Caco-2 (cell line): ENCODE measurements around the gene GOLGA7B. TPM values are rescaled to one million over a fixed set of nuclear protein-coding genes. Genes with fewer than 3 reads are reported as not detected.

Experiments
- BruUV-seq: library from RNA; stranded (reverse); fragments of 400-500 nt; replicated peaks from 2 replicates; lab custom pipeline; 2021; lab: Mats Ljungman, UMichigan
- CTCF ChIA-PET: fragments of 300-600 bp; sonication (Branson Sonifier 250); formaldehyde crosslinking; loops from one replicate; lab custom pipeline; 2022; ENCODE audit warnings: antibody characterized with exemption; lab: Charles Lee
- POLR2A ChIA-PET: fragments of 300-600 bp; sonication (Branson Sonifier 250); formaldehyde crosslinking; loops from one replicate; lab custom pipeline; 2022; ENCODE audit warnings: antibody characterized with exemption; lab: Charles Lee
- DNase-seq, 2 experiments: peaks; one replicate each; pipeline versions ENCODE4 v3.0.0 to v3.0.0-alpha.2; 2020 to 2022
- H3K27me3 ChIP-seq: replicated peaks from 2 replicates; pipeline ENCODE4 v1.6.0; 2011; ENCODE audit warnings: low read length; ENCODE audit not compliant: control insufficient read depth, insufficient read depth
- H3K36me3 ChIP-seq: 2 replicates; pipeline ENCODE4 v1.5.1; 2011; ENCODE audit warnings: low read length; ENCODE audit not compliant: control insufficient read depth, insufficient read depth
- H3K4me1 ChIP-seq: fragments of 250-450 bp; sonication (Bioruptor Pico); 2 replicates; pipeline ENCODE4 v1.5.1; 2020; ENCODE audit warnings: mild to moderate bottlenecking
- H3K4me3 ChIP-seq: 2 replicates; pipeline ENCODE4 v1.5.1; 2011; ENCODE audit warnings: low read depth, mild to moderate bottlenecking, control low read depth, low read length
- H3K9me3 ChIP-seq: fragments of 250-450 bp; sonication (Bioruptor Pico); 2 replicates; pipeline ENCODE4 v1.5.1; 2020; ENCODE audit warnings: mild to moderate bottlenecking, moderate library complexity
- H3K27ac Mint-ChIP-seq: one replicate; pipeline ENCODE4 v1.8.0; 2022; ENCODE audit warnings: mixed read lengths; ENCODE audit not compliant: unreplicated experiment
- H3K27me3 Mint-ChIP-seq: one replicate; pipeline ENCODE4 v1.8.0; 2022; ENCODE audit warnings: mixed read lengths; ENCODE audit not compliant: insufficient read depth, unreplicated experiment
- H3K36me3 Mint-ChIP-seq: one replicate; pipeline ENCODE4 v1.8.0; 2022; ENCODE audit warnings: mild to moderate bottlenecking, mixed read lengths; ENCODE audit not compliant: insufficient read depth, unreplicated experiment
- H3K4me1 Mint-ChIP-seq: one replicate; pipeline ENCODE4 v1.8.0; 2022; ENCODE audit warnings: low read depth, mixed read lengths; ENCODE audit not compliant: unreplicated experiment
- H3K4me3 Mint-ChIP-seq: one replicate; pipeline ENCODE4 v1.8.0; 2022; ENCODE audit warnings: mild to moderate bottlenecking, moderate library complexity, mixed read lengths; ENCODE audit not compliant: unreplicated experiment
- H3K9me3 Mint-ChIP-seq: one replicate; pipeline ENCODE4 v1.8.0; 2022; ENCODE audit warnings: mixed read lengths; ENCODE audit not compliant: unreplicated experiment
- intact Hi-C: fragments of 100-400 bp; cut with micrococcal nuclease; formaldehyde crosslinking; loops from one replicate; pipeline ENCODE4 v1.10.0; 2022; ENCODE audit not compliant: unreplicated experiment
- total RNA-seq: library from RNA; stranded (reverse); gene quantifications from 2 replicates; pipeline ENCODE4 v1.2.3, GENCODE V29; 2022
- TF ChIP-seq, protein P1 (sequence below), 2 experiments: fragments of 200-600 bp in 1 of 2; IDR thresholded peaks; 1 replicate in 1 of 2; 2 replicates in 1 of 2; pipeline versions ENCODE4 v1.5.1 to v1.8.0; 2011 to 2022; ENCODE audit warnings: antibody characterized with exemption in 1 of 2, control low read depth in 1 of 2, inconsistent platforms in 1 of 2, low read depth in 1 of 2, low read length in 1 of 2, mild to moderate bottlenecking in 1 of 2, moderate library complexity in 1 of 2; ENCODE audit not compliant: insufficient read depth in 1 of 2, severe bottlenecking in 1 of 2, unreplicated experiment in 1 of 2

GOLGA7B gene
- total RNA-seq, 1 experiment from 2014 or later: 0.36 TPM

DNA sequence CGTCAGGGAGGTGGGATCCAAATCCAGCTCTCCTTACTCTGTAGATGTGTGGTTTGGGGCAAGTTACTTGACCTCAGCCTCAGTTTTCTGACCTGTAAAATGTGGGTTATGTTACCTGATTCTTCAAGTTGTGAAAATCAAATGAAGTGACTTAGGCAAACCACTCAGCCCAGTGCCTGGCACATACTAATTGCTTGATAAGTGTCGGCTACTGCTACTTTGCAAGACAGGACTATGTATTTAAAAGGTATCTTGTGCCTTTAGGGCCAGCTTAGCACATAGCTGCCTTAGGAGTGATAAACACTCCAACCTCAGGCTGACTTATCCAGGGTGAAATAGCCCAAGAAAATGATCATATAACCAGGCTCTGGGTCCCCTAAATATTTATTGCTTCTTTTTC lies 42.9 kb downstream of the GOLGA7B start:
- Mint-ChIP-seq H3K4me3 (no peak overlapping the region), H3K36me3 (no peaks in the 10 kb centered on the region), H3K9me3 (no peaks in the 10 kb centered on the region)

DNA sequence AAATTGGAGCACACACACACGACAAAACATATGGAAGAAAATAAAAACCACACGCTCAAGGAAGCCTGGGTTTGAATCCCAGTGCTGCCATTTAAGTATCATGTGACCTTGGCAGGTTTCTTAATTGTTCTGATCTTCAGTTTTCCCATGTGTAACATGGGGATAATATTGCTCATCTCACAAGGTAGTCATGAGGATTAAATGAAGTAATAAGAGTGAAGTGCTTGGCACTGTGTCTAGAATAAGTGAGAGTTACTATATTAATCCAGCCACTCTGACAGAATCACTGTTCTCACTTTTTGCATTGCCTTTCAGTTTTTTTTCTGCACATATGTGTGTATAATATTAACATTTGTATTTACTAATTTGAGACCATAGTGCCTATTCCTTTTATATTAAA lies 43.3 kb downstream of the GOLGA7B start:
- no peaks in the 10 kb centered on the region for H3K9me3 Mint-ChIP-seq
- Histone ChIP-seq H3K4me1 (no peaks in the 10 kb centered on the region), H3K9me3 (no peaks in the 10 kb centered on the region), H3K36me3 (no peaks in the 10 kb centered on the region), H3K27me3 (no peaks in the 10 kb centered on the region), H3K4me3 (no peak overlapping the region)
- ChIA-PET CTCF (no interaction called here), POLR2A (no interaction called here)
- no peak for DNase-seq
- H3K4me3 Mint-ChIP-seq: no peak overlapping the region
- H3K36me3 Mint-ChIP-seq: no peaks in the 10 kb centered on the region
- BruUV-seq: no TSS peak
- H3K27ac Mint-ChIP-seq: no peak overlapping the region
- intact Hi-C loops: no loop called here
- TF ChIP-seq, protein P1, sequence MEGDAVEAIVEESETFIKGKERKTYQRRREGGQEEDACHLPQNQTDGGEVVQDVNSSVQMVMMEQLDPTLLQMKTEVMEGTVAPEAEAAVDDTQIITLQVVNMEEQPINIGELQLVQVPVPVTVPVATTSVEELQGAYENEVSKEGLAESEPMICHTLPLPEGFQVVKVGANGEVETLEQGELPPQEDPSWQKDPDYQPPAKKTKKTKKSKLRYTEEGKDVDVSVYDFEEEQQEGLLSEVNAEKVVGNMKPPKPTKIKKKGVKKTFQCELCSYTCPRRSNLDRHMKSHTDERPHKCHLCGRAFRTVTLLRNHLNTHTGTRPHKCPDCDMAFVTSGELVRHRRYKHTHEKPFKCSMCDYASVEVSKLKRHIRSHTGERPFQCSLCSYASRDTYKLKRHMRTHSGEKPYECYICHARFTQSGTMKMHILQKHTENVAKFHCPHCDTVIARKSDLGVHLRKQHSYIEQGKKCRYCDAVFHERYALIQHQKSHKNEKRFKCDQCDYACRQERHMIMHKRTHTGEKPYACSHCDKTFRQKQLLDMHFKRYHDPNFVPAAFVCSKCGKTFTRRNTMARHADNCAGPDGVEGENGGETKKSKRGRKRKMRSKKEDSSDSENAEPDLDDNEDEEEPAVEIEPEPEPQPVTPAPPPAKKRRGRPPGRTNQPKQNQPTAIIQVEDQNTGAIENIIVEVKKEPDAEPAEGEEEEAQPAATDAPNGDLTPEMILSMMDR (IDR thresholded peaks at IDR 0.05; ENCODE audit: insufficient read depth in 1 of 2, low read depth in 1 of 2, low read length in 1 of 2, severe bottlenecking in 1 of 2, unreplicated experiment in 1 of 2): no peak
- H3K4me1 Mint-ChIP-seq: peaks cover 6% of the 10 kb centered on the region
- peaks cover 17% of the 10 kb centered on the region for H3K27me3 Mint-ChIP-seq

More for the DNA sequence above, 42.9 kb downstream of the GOLGA7B start:
- intact Hi-C loops: no loop called here
- no peak for DNase-seq
- H3K4me1 Mint-ChIP-seq: peaks cover 7% of the 10 kb centered on the region
- Histone ChIP-seq H3K4me1 (no peaks in the 10 kb centered on the region), H3K27me3 (no peaks in the 10 kb centered on the region), H3K9me3 (no peaks in the 10 kb centered on the region), H3K4me3 (no peak overlapping the region), H3K36me3 (no peaks in the 10 kb centered on the region)
- TF ChIP-seq, protein P1 (IDR thresholded peaks at IDR 0.05; ENCODE audit: insufficient read depth in 1 of 2, low read depth in 1 of 2, low read length in 1 of 2, severe bottlenecking in 1 of 2, unreplicated experiment in 1 of 2): no peak
- H3K27ac Mint-ChIP-seq: no peak overlapping the region
- H3K27me3 Mint-ChIP-seq: peaks cover 17% of the 10 kb centered on the region
- ChIA-PET POLR2A (no interaction called here), CTCF (no interaction called here)
- BruUV-seq: no TSS peak

DNA sequence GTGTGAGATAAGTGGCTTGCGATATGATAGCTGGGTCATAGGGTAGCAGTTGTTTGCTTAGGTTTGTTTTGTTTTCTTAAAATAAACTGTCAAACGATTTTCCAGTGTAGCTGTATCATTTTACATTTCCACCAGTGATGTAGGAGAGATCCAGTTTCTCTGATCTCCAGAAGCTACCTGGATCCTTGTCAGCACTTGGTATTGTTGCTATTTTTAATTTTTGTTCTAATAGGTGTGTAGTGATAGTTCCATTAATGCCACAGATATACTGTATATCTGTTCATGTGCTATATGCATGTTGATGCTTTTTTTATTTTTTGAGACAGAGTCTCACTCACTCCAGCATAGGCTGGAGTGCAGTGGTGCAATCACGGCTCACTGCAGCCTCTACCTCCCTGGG lies 44.4 kb downstream of the GOLGA7B start:
- Histone ChIP-seq H3K9me3 (no peaks in the 10 kb centered on the region), H3K4me1 (no peaks in the 10 kb centered on the region), H3K4me3 (no peak overlapping the region), H3K36me3 (no peaks in the 10 kb centered on the region), H3K27me3 (no peaks in the 10 kb centered on the region; the same call in 1 of the 2 replicates)
- no TSS peak for BruUV-seq
- Mint-ChIP-seq H3K9me3 (no peaks in the 10 kb centered on the region), H3K36me3 (no peaks in the 10 kb centered on the region), H3K27me3 (peaks cover 17% of the 10 kb centered on the region), H3K27ac (no peak overlapping the region), H3K4me3 (no peak overlapping the region), H3K4me1 (no peaks in the 10 kb centered on the region)
- TF ChIP-seq, protein P1 (IDR thresholded peaks at IDR 0.05; ENCODE audit: insufficient read depth in 1 of 2, low read depth in 1 of 2, low read length in 1 of 2, severe bottlenecking in 1 of 2, unreplicated experiment in 1 of 2): no peak
- no peak for DNase-seq
- ChIA-PET CTCF (no interaction called here), POLR2A (no interaction called here)
- intact Hi-C loops: no loop called here
